Psoas muscle (tissue), 8 donors: ENCODE results near the gene NNAT. TPM values are rescaled to one million over a fixed set of nuclear protein-coding genes. Genes with fewer than 3 reads are reported as not detected.

Experiments used
- ATAC-seq, 4 donors: fragments of 200-7000 bp; cut with Tn5 transposase; one replicate each; pipeline ENCODE4 v1.9.1; 2020; ENCODE audit warnings: moderate library complexity in 3 of 4, mild to moderate bottlenecking in 2 of 4
- DNase-seq, 2 donors: peaks; one replicate each; pipeline ENCODE4 v3.0.0-alpha.2; 2020
- H3K27ac ChIP-seq: fragments of 200-600 bp; one replicate; pipeline ENCODE4 v1.8.0; 2022
- H3K27me3 ChIP-seq, 3 donors: fragments of 200-600 bp in 1 of 3; one replicate each; pipeline versions ENCODE4 v1.6.1 to v1.8.0; 2013 to 2022; ENCODE audit warnings: low read length in 2 of 3, mild to moderate bottlenecking in 2 of 3, moderate library complexity in 1 of 3; ENCODE audit not compliant: insufficient read depth in 3 of 3
- H3K36me3 ChIP-seq, 2 donors: fragments of 200-600 bp in 1 of 2; one replicate each; pipeline versions ENCODE4 v1.6.1 to v1.8.0; 2013 to 2022; ENCODE audit warnings: low read depth in 1 of 2, mild to moderate bottlenecking in 1 of 2, moderate library complexity in 1 of 2; ENCODE audit not compliant: insufficient read depth in 1 of 2
- H3K4me1 ChIP-seq: fragments of 200-600 bp; one replicate; pipeline ENCODE4 v1.8.0; 2022
- H3K4me3 ChIP-seq: fragments of 200-600 bp; one replicate; pipeline ENCODE4 v1.8.0; 2022; ENCODE audit warnings: mild to moderate bottlenecking
- H3K9me3 ChIP-seq: fragments of 200-600 bp; one replicate; pipeline ENCODE4 v1.8.0; 2022
- WGBS, 3 donors: extraction: QIAGEN DNeasy Blood & Tissue Kit; methylation state at CpG; one replicate each; pipeline versions ENCODE4 v1.1.6 to v1.1.7; 2013; 5-methylcytosine and 5-hydroxymethylcytosine counted together
- intact Hi-C, 2 donors: fragments of 100-400 bp; cut with DNase I; formaldehyde crosslinking; loops; one replicate each; pipeline versions ENCODE4 v1.11.0 to v1.14.2; 2022
- polyA plus RNA-seq, 3 donors: library from polyadenylated mRNA; stranded (reverse); fragments of 200-250 nt; gene quantifications; one replicate each; pipeline ENCODE4 v1.2.3, GENCODE V29; 2013
- total RNA-seq, 4 donors: library from RNA; stranded (reverse); fragmentation: NEBNext Ultra II Directional in 2 of 4; extraction: Animal tissue kit (Norgen Biotek cat#: 25700) in 2 of 4; gene quantifications; one replicate each; pipeline versions ENCODE4 v1.2.1 to v1.2.4, GENCODE V29; 2021 to 2023
- TF ChIP-seq, protein P1 (sequence below): fragments of 200-600 bp; IDR thresholded peaks from one replicate; pipeline ENCODE4 v1.8.0; 2022; ENCODE audit warnings: antibody characterized with exemption
- donor health status: healthy with polysubstance abuse.
- donor health status: DM: no; HTN: no; CAD: no; lungs with moderate emphysema.
- donor health status: Bipolar disorder and iron deficiency.
- donor health status: healthy.
- donor health status: DM: yes; HTN: yes; CAD: no.
- donor health status: DM: no; HTN: no; CAD: no.
- donor health status: DM: no; HTN: no; CAD: no.
- donor health status: DM: yes; HTN: yes; CAD: no.

The NNAT gene
- total and polyA plus RNA-seq, 7 donors = 0.50 to 52.3 (median 2.0) TPM

DNA sequence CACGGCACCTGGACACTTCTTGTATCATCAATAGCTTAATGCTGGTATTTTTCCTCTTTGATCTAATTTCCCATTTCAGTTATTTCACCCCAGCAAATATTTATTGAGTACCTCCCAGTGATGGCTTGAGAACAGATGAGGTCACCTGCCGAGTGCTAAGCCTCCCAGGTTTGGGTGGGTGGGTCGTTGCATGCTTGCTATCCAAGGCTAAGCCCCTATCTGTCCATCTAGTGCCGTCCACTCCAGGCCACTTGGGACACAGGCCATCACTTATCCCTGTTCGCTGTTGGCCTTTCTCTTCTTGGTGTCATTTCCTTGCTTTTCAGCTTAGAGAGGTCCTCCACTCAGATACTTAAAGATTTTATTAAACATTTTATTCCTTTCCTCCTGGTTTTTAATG, 10.8 kb upstream of the NNAT start:
- intact Hi-C loops = no loop called here
- DNase-seq = no peak
- TF ChIP-seq, protein P1, sequence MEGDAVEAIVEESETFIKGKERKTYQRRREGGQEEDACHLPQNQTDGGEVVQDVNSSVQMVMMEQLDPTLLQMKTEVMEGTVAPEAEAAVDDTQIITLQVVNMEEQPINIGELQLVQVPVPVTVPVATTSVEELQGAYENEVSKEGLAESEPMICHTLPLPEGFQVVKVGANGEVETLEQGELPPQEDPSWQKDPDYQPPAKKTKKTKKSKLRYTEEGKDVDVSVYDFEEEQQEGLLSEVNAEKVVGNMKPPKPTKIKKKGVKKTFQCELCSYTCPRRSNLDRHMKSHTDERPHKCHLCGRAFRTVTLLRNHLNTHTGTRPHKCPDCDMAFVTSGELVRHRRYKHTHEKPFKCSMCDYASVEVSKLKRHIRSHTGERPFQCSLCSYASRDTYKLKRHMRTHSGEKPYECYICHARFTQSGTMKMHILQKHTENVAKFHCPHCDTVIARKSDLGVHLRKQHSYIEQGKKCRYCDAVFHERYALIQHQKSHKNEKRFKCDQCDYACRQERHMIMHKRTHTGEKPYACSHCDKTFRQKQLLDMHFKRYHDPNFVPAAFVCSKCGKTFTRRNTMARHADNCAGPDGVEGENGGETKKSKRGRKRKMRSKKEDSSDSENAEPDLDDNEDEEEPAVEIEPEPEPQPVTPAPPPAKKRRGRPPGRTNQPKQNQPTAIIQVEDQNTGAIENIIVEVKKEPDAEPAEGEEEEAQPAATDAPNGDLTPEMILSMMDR = no peak
- ATAC-seq = no peak
- Histone ChIP-seq H3K4me3 (no peak overlapping the region), H3K27me3 (no peaks in the 10 kb centered on the region), H3K36me3 (peaks cover 0 to 51% of the 10 kb centered on the region in 2 donors), H3K27ac (no peak overlapping the region), H3K9me3 (no peaks in the 10 kb centered on the region), H3K4me1 (peaks cover 8% of the 10 kb centered on the region)
- WGBS, 3 donors = 87 to 91% (median 91%) methylated on average over 5 of the region's 5 CpGs

DNA sequence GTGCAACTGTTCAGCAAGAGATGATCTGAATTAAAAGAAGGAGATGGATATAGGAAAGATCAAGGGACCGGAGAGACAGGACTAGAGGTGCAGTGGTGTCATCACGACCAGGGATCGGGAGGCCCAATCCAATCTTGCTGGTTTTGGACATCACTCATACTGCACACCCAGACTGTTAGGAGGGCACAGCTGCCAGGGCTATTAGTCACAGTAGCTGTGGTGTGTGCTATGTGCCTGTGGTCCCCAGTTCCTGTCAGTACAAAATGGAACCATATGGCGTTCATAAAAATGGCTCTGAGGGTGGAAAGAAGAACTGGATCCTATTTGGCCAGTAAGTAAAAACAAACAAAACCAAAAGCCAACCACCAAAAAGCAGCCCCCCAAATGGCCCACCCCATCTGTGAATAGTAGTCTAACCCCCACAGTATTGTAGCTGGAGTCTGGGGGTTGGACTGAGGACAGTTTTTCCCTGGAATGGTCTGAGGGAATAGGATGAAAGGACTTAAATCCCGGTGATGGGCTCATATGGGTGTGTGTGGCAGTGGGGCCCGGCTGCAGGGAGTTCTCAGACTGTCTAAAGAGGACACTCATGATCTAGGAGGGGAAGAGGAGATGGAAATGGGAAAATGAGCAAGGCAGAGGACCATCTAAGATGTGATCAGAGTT, 9.3 kb upstream of the NNAT start:
- H3K36me3 ChIP-seq = peaks cover 0 to 66% of the 10 kb centered on the region in 2 donors
- DNase-seq = no peak
- no peaks in the 10 kb centered on the region for H3K27me3 ChIP-seq
- TF ChIP-seq, protein P1 = no peak
- ATAC-seq = peak; percentile 43 to 66 (median 53)
- peaks cover 23% of the 10 kb centered on the region for H3K4me1 ChIP-seq
- 69 to 80% (median 80%) methylated on average over 6 of the region's 6 CpGs for WGBS, 3 donors
- H3K27ac ChIP-seq = peak overlapping the region; percentile 50
- no peaks in the 10 kb centered on the region for H3K9me3 ChIP-seq
- no peak overlapping the region for H3K4me3 ChIP-seq
- intact Hi-C loops = no loop called here

DNA sequence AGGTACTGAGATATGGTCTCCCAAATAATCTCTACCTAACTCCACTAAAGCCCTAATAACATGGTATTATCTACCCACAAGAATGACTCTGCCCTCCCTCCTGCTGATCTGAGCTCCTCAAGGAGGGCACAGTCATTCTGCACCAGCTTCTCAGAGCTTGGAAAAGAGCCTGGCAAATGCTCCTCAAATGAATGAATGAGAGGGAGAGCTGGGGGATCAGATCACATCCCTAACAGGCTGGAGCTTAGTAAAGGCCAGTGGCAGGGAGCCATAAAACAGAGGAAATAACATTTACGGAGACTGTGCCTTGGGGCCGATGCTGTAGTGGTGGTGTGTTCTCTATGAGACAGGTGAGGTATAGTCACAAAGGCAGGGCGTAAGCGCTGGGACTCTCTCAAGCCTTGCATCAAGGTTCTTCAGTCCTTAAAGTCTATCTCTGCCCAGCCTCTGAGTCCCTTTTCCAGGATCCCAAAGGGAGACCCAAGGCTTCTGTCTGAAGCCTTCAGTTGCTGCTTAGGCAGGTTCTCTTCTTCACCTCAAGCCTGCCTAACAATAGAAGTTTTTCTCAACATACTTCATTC, 7.2 kb upstream of the NNAT start:
- no peaks in the 10 kb centered on the region for H3K9me3 ChIP-seq
- WGBS, 3 donors = 52 to 61% (median 59%) methylated on average over 4 of the region's 4 CpGs
- intact Hi-C loops = no loop called here
- peaks cover 40% of the 10 kb centered on the region for H3K4me1 ChIP-seq
- TF ChIP-seq, protein P1 = no peak
- H3K36me3 ChIP-seq = peaks cover 0 to 76% of the 10 kb centered on the region in 2 donors
- ATAC-seq = peak in 1 of 4 donors; percentile 1
- H3K27ac ChIP-seq = peak overlapping the region; percentile 100
- no peak for DNase-seq
- H3K27me3 ChIP-seq = no peaks in the 10 kb centered on the region
- H3K4me3 ChIP-seq = no peak overlapping the region

DNA sequence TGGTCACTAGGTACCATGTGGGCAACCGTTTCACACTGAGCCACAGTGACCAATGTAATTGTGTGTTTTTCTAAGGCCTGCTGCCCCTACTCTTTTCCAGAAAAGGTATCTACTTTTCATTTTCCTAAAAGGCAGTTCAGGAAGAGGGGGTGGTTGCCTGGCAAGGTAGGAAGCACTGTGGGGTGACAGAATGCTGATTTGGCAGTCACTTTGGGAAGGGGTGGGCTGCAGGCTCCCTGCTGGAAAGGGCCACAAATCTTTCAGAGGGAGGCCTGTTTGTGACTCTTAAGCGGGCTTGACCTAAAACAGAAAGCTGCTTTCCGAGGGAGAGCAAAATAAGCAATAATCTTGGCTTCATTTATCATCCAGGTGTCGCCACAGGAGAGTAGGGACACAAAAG, 5.2 kb upstream of the NNAT start:
- 76 to 79% (median 78%) methylated on average over 4 of the region's 4 CpGs for WGBS, 3 donors

More for the DNA sequence above, 5.2 kb upstream of the NNAT start:
- ATAC-seq (no peak), DNase-seq (no peak)
- intact Hi-C loops = no loop called here
- H3K27me3 ChIP-seq = no peaks in the 10 kb centered on the region
- peak overlapping the region; percentile 100 for H3K27ac ChIP-seq
- peak overlapping the region; percentile 25 for H3K4me3 ChIP-seq
- H3K36me3 ChIP-seq = peaks cover 0 to 73% of the 10 kb centered on the region in 2 donors
- H3K9me3 ChIP-seq = no peaks in the 10 kb centered on the region
- H3K4me1 ChIP-seq = peaks cover 57% of the 10 kb centered on the region
- TF ChIP-seq, protein P1 = no peak
